Right hindlimb (tissue), 1 donor: Measurements from ENCODE around the gene DDX28.

ENCODE experiments used
- DNase-seq: peaks from one replicate; pipeline ENCODE4 v3.0.0-alpha.2; 2018

DDX28 gene, protein sequence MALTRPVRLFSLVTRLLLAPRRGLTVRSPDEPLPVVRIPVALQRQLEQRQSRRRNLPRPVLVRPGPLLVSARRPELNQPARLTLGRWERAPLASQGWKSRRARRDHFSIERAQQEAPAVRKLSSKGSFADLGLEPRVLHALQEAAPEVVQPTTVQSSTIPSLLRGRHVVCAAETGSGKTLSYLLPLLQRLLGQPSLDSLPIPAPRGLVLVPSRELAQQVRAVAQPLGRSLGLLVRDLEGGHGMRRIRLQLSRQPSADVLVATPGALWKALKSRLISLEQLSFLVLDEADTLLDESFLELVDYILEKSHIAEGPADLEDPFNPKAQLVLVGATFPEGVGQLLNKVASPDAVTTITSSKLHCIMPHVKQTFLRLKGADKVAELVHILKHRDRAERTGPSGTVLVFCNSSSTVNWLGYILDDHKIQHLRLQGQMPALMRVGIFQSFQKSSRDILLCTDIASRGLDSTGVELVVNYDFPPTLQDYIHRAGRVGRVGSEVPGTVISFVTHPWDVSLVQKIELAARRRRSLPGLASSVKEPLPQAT

DNA sequence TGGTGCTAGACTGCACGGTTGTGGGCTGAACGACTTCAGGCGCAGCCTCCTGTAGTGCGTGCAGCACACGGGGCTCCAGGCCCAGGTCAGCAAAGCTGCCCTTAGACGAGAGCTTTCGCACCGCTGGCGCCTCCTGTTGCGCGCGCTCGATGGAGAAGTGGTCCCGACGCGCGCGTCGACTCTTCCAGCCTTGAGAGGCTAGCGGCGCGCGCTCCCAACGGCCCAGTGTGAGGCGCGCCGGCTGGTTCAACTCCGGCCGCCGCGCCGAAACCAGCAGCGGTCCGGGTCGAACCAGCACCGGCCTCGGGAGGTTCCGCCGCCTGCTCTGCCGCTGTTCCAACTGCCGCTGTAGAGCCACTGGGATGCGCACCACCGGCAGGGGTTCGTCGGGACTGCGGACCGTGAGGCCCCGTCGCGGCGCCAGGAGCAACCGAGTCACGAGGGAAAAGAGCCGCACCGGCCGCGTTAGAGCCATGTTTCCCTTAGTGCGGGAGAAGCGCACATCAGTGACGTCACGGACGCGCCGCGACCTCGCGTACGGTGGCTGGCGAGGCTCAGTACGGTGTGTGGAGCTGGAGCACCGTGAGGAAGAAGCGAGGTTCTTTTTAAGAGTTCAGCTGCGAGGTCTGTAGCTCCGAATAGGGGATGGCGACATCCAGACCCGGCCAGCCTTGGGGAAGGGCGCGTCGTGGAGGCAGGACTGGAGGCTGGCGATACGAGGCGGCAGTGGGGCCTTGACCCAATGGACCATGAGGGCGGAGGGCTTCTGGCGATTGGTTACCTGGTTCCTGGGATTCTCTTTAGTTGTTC, at the start of gene DDX28, which contains the start of gene DUS2:
Gene DDX28, minus strand, starts transcription at position 505 of the 810 bp plus-strand sequence. Its CDS starts 30 bp downstream, at position 475.
Gene DUS2, plus strand, starts transcription at position 557 of the 810 bp plus-strand sequence. CDS start 14,740 bp downstream, outside the sequence.
- DNase-seq: peak; percentile 96

DNA sequence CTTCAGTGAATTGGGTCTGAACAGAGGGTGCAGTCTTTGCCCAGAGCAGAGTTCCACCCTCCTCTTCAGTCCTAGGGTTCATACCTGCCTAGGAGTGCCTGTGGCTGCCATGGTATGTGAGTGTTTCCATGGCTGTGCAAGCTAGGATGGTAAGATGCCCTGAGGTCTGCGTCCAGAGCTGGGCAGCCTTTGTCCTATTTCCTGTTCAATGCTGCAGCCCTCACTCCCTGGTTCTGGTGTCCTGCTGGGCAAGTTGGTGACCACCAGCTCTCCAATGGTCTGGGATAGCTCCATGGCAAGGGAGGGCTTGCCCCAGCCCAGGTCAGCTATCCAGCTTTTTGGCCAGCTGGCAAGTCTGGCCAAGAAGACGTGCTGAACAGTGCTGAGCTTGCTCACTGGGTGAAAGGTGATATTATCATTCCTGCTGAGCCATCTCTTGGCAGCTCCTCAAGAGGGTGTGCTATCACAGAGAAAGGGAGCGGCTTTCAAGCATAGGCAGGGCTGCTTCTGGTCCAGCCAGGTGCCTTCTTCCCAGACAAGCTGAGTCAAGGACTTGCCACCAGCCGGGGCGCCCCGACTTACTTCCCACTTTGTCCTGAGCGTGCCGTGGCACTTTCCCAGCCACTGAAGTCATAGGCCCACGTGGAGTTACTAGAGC, 49.1 kb upstream of the DDX28 start:
- DNase-seq: no peak

DNA sequence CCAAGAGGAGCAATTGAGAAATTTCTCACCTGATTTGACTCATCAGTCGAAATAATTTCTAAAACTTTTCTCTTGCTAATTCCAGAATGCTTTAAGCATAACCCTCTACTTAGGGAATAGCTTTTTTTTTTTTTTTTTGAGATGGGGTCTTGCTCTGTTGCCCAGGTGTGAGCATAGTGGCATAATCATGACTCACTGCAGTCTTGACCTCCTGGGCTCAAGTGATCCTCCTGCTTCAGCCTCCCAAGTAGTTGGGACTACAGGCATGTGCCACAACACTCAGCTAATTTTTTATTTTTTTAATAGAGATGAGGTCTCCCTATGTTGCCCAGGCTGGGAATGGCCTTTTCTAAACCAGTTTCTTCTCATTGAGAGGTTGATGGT, 48.5 kb upstream of the DDX28 start:
- no peak for DNase-seq

DNA sequence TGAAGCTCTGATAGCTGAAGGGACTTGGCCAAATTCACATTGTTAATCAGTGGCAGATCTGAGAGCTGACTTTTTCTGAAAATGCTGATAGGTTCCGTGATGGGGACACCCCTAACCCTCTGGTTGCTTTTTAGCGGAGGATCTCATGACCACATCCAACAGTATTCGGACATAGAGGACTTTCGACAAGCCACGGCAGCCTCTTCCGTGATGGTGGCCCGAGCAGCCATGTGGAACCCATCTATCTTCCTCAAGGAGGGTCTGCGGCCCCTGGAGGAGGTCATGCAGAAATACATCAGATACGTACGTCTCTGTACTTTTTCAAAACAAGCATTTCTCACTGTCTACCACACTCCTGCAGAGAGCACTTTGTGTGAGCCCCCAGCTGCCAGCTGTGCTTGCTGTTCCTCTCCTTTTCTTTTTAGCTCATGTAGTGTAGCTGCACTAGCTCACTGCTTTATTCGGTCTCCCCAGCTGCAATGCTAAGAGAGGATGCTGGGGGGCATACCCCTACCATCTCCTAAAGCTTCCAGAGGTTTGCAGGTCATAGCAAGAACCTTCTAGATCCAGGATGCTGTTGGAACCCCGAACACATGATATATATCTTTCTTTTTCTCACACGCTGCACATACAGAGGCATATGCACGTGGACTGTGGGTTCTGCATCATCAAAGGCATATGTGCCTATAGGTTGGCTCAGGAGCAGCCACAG, 47.9 kb upstream of the DDX28 start:
- no peak for DNase-seq

DNA sequence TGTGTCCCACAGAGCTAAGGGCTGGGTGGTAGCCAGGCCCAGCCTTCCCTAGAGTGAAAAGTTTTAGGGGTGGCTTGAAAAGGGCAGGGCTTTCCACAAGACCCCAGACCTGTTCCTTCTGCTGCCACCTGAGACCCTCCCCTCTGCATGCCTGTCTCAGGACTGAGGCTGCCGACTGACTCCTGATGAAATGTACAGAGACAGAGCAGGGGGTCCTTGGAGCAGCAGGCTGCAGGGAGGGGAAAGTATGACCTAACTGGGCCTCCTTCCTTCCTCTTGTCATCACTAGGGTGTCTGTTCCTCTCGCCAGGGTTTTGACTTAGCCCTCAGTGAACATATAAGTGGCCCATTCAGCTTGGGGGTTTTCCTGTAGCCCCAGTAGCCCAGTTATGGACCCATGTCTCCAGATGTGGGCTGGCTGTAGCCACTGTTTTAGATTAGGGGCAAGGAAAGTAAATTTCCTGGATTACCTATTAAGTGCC, 47.3 kb upstream of the DDX28 start:
- DNase-seq: no peak

DNA sequence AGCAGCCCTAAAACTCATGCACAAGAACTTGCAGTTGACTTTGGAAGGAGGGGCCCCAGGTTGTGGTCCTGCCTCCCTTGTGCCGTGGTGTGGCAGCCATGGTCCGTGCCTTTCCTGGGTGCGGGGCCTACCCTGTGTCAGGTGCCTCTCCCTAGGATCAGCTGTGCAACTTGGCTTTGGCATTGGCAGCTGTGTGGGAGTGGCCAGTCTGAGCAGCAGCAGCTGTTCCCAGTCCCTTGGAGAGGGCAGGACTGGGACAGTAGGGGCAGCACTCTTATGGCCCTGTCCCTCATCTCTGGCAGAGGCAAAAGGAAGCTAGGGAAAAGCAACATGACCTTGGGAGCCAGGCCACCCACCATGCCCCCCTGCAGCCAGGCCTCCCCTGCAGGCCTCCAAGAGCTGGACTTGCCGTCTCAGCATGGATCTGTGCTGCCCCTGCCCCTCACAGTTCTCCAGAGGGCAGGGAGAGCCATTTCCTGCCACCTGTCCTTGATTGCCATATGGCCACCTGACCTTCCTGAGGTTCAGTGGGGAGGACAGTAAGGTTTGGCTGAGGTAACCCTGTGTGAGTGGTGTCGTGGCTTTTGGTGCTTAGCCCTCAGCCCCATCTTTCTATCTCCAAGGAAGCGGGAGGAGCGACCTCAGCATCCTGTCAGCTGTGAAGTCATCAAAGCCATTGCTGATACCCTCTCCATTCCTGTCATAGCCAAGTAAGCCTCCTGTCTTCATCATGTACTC, 46.6 kb upstream of the DDX28 start:
- peak; percentile 83 for DNase-seq

DNA sequence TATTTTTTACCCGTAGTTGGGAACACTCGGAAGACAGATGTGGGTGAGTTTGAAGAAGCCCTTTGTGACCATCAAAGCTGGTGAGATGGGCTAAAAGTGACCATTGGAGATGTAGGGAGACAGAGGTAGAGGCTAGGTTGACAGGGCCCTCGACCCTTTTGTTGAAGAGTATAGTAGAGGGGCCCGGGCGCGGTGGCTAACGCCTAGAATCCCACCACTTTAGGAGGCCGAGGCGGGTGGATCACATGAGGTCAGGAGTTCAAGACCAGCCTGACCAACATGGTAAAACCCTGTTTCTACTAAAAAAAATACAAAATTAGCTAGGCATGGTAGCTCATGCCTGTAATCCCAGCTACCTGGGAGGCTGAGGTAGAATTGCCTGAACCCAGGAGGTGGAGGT, 45.9 kb upstream of the DDX28 start:
- DNase-seq: no peak

DNA sequence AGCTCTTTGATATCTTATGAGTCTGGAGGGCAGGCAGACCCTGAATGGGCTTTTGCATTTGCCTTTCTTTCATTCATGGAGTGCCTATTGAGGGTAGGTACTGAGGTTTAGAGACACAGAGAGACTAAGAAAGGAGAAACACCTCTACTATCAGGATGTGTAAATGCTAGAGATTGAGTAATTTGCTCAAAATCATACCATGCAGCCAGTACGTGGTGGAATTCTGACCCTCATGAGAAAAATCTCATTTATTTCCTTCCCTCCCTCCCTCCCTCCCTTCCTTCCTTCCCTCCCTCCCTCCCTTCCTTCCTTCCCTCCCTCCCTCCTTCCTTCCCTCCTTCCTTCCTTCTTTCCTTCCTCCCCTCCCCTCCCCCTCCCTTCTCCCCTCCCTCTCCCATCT, 43.7 kb upstream of the DDX28 start:
- no peak for DNase-seq

DNA sequence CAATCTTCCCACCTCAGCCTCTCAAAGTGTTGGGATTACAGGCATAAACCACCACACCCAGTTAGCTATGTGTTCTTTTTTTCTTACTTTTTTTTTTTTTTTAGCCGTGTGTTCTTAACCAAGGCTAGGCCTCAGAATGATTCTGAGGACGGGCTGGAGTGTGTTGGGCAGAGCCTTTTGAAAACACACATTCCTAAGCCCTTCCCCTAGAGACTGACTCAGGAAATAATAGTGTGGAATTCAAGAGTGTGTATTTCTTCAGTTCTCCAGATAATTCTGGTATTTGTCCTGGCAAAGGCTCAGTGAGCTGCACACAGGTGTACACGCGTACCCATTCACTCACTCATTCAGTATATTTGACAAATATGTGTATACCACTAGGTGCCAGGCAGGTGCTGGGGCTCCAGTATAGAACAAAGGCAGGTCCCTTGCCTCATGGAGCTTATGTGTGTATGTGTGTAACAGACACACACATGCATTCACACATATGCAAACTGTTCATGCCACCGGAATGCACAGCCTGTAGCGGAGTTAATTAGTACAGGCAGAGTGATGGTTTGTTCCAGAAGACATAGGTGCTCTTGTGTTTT, 42.8 kb upstream of the DDX28 start:
- DNase-seq: no peak

DNA sequence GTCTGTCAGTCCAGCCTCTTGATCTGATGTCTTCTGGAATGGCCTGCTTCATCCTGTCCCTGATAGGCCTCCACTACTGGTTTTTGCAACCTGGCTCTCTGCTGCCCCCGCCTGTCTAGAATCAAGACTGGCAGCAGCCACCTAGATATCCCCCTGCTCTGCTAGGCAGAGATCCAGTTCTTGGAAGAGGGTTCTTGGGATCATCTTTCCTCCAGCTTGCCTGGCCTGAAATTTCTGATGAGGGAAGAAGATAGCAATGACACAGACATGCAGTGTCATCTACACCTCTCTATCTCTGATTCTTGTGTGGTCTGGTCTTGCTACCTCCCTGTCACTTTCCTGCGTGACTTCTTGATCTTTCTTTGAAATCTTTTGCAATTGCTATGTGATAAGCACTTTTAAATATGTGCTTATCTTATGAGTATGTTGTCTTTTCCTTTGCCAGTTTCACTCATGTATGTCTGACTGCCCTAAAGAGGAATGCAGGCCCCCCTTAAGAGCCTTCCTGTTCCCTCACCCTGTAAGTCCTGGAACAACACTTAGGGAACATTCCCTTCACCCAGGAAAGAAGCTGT, 41.8 kb upstream of the DDX28 start:
- DNase-seq: peak; percentile 60

DNA sequence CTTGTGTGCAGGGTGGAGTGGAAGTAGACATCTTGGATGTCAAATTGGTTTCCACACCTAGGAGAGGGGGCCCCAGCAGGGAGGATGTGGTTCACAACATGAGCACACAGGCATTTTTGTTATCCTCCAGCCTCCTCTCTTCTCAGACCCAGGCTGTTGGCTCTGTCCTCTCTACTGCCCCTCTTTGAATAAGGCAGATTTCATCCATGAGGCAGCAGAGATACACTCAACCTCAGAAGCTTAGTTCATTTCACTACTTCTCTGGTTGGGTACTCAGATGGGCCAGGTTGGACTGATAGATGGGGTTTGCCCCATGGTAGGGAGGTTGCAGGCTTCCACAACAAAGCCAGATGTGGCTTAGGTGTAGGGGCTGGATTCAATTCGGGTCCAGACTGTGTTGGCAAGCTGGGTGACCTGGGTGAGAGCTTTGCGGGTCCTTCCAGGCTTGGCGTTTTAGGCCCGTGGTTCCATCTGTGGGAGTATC, 39.9 kb upstream of the DDX28 start:
- DNase-seq: no peak

DNA sequence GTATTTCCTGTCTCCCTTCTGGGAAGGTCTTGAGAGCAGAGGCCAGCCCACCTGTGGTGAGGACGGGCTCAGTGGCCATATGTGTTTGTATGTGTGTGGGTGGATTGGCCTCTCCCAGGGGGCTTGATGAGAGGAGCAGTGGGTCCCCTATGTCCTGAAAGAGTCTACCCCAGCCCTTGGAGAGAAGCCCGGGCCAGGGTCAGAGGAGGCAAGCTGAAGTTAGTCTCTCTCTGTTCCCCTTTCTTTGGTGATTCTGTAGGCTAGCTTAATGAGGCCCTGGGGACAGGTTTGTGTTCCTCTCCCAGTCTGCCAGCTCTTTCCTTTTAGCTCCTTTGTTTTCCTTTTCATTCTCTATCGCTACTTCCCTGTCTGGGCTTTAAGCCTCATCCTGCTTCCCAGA, 38.4 kb upstream of the DDX28 start:
- DNase-seq: no peak

DNA sequence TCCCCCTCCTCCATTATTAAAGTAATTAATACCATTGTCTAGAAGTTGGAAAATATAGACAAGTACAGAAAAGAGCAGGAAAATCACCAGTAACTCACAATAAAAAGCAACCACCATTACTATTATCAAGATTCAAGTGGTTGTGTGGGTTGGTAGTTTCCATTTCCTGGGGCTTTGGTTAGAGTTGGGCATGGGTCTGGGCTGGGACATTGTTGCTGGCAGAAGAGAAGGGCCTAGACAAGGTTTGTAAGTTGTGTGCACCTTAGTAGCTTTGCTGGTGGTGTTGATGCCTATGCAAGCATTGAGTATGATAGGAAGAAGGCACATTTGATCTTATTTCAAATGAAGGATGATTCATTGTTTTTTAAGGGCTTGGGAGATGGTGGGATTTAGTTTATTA, 36.8 kb upstream of the DDX28 start:
- DNase-seq: no peak

DNA sequence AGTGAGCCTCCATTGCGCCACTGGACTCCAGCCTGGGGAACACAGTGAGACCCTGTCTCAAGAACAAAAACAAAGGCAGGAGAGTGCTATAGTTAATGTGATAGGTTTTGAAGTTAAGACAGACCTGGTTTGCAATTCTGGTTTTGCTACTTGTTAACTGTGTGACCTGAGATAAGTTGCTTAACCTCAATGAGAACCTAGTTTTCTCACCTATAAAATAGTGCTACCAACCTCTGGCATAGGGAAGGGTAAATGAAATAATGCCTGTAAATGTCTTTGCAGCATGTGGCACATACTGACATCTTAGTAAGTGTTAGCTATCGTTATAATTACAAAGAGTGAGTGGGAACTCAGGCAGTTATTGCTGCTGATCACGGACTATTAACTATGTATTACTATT, 32.4 kb upstream of the DDX28 start:
- DNase-seq: no peak

DNA sequence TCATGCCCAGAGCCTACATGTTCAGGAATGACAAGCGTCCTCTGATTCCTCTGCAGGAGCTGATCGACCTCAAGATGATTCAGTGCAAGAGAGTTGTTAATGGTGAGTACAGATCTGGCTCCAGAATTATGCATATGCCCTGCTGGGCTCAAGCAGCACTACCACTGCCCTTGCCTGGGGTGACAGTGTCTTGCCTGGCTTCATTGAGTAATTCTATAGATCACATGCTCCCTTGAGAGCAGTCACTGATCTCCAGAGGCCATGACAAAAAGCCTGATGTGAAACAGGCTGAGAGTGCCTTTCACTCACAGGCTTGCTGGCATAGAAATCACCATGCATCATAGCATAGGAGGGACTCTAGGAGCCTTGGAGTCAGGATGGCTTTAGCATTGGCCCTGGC, 26.4 kb upstream of the DDX28 start:
- DNase-seq: no peak

DNA sequence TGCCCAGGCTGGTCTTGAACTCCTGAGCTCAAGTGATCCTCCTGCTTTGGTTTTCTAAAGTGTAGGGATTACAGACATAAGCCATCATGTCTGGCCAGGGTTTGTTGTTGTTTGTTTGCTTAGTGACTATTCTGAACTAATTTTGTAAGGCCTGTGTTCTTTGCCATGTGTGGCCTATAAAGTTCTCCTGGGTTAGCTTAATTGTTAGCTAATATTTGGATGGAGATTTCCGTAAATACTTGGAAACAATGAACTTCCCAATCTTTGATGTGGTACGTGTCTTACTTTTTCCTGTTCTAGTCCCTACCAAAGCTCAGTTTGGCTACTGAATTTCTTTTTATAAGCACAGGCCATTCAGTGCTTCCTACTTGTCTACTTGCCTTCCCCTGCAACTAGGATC, 25.0 kb upstream of the DDX28 start:
- DNase-seq: no peak

DNA sequence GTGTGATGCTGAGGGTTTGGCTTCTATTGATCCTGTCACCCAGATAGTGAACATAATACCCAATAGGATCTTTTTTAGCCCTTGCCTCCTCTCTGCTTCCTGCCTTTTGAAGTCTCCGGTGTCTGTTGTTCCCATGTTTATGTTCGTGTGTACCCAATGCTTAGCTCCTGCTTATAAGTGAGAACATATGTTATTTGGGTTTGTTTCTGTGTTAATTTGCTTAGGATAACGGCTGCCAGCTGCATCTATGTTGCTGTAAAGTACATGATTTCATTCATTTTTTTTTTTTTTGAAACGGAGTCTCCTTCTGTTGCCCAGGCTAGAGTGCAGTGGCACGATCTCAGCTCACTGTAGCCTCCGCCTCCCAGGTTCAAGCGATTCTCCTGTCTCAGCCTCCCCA, 23.1 kb upstream of the DDX28 start:
- DNase-seq: no peak

DNA sequence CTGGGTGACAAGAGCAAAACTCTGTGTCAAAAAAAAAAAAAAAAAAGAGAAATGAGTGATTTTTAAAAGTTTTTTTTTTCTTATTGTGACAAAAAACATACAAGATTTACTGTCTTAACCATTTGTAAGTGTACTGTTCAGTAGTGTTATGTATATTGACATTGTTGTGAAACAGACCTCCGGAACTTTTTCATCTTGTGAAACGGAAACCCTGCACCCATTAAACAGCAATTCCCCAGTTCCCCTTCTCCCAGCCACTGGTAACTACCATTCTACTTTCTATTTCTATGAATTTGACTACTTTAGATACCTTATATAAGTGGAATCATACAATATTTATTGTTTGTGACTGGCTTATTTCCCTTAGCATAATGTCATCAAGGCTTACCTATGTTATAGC, 18.8 kb upstream of the DDX28 start:
- DNase-seq: no peak

DNA sequence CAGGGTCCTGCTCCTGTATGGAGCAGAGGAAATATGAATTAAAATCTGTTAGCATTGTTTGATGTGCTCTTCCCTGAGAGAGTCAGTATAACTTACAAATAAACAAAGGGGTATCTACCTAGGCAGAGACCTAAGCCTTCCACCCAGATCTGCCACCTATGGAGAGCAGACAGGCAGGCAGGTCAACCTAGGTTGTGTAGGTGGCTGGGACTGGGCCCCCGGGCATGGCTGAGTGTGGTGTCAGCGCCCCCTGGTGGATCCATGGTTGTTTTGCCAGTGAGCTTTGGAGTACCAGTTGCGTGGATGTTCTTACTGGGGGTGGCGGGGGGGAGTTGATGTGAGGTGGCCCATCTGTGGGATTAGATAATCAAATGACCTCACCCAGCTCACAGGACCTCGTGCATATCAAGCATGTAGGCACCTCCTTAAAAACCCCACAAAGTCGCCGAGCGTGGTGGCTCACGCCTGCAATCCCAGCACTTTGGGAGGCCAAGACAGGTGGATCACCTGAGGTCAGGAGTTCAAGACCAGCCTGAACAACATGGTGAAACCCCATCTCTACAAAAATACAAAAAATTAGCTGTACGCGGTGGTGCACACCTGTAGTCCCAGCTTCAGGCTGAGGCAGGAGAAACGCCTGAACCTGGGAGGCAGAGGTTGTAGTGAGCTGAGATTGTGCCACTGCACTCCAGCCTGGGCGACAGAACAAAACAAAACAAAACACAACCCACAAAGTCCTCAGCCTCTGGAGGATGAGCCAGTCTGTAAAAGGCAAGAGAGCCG, 17.7 kb upstream of the DDX28 start:
- peak; percentile 76 for DNase-seq
